Activated naive CD4-positive, alpha-beta T cell treated with anti-CD3 and anti-CD28 coated beads, Interleukin-2, amount 50 U/mL, for 72 hours (primary cell): ENCODE data around the gene EIF4G3. TPM values are rescaled to one million over a fixed set of nuclear protein-coding genes. Genes with fewer than 3 reads are reported as not detected.
"Not testable (repeated sequence)": the region's sequence is repeated elsewhere in the genome, so short reads cannot be mapped to it uniquely, and the experiment has no call there.

Experiments
- ATAC-seq, 2 donors: fragments of 150-1000 bp; cut with Tn5 transposase; 2 replicates each; pipeline ENCODE4 v1.10.0; 2021; ENCODE audit warnings: mild to moderate bottlenecking in 2 of 2, moderate library complexity in 2 of 2
- DNase-seq, 2 donors: peaks; one replicate each; pipeline ENCODE4 v3.0.0; 2021 to 2022; ENCODE audit warnings: low spot score in 2 of 2
- H3K27ac Mint-ChIP-seq, 2 donors: one replicate each; pipeline ENCODE4 v1.8.0; 2022; ENCODE audit warnings: mild to moderate bottlenecking in 2 of 2, mixed read lengths in 2 of 2
- H3K36me3 Mint-ChIP-seq, 2 donors: one replicate each; pipeline ENCODE4 v1.8.0; 2022; ENCODE audit warnings: mixed read lengths in 2 of 2
- H3K9me3 Mint-ChIP-seq, 2 donors: one replicate each; pipeline ENCODE4 v1.8.0; 2022; ENCODE audit warnings: mixed read lengths in 2 of 2
- total RNA-seq, 2 donors: library from RNA; stranded (reverse); gene quantifications; one replicate each; pipeline ENCODE4 v1.2.3, GENCODE V29; 2022

The EIF4G3 gene
- total RNA-seq, 2 donors from 2014 or later: 38.4 to 45.1 TPM

- Mint-ChIP-seq H3K36me3 (no peaks in the 10 kb centered on the region), H3K9me3 (no peaks in the 10 kb centered on the region), H3K27ac (no peak overlapping the region)
- DNase-seq (no peak), ATAC-seq (no peak)
Observed at GRCh38 chr1:20793236-20793635, 383.5 kb downstream of the EIF4G3 start.

- Mint-ChIP-seq H3K36me3 (no peaks in the 10 kb centered on the region), H3K27ac (no peak overlapping the region), H3K9me3 (no peaks in the 10 kb centered on the region)
- ATAC-seq: no peak
- DNase-seq: no peak
Observed at GRCh38 chr1:20792196-20792595, 384.5 kb downstream of the EIF4G3 start.

DNA sequence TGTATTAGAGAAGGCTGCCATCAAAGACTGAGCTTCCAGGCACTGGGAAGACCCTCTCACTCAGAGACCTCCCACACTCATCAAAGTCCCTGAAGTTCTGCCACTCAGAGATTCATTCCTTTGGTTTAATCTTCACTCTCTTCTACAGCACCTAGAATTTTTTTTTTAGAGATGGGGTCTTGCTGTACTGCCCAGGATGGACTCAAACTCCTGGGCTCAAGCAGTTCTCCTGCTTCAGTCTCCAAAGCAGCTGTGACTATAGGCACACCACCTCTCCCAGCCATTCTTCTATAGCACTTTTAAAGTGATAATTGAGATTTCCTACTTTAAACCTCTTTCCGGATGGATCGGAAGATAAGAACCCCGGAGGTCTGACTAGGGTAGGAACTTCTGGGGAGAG is 385.9 kb downstream of the EIF4G3 start:
- DNase-seq (no peak), ATAC-seq (no peak)
- H3K27ac Mint-ChIP-seq: no peak overlapping the region
- H3K36me3 Mint-ChIP-seq: peaks cover 5 to 6% of the 10 kb centered on the region in 2 donors
- H3K9me3 Mint-ChIP-seq: no peaks in the 10 kb centered on the region

DNA sequence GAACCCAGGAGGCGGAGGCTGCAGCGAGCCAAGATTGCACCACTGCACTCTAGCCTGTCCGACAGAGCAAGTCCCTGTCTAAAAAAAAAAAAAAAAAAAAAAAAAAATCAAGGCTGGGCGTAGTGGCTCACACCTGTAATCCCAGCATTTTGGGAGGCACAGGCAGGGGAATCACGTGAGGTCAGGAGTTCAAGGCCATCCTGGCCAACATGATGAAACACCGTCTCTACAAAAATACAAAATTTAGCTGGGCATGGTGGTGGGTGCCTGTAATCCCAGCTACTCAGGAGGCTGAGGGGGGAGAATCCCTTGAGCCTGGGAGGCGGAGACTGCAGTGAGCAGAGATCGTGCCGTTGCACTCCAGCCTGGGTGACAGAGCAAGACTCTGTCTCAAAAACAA is 387.1 kb downstream of the EIF4G3 start:
- not testable (repeated sequence) for H3K27ac Mint-ChIP-seq, ATAC-seq, DNase-seq, H3K9me3 Mint-ChIP-seq
- peaks cover 11 to 12% of the 10 kb centered on the region in 2 donors for H3K36me3 Mint-ChIP-seq

GRCh38 chr1:20787840-20788795 is 388.6 kb downstream of the EIF4G3 start:
- H3K36me3 Mint-ChIP-seq: peaks cover 11 to 12% of the 10 kb centered on the region in 2 donors
- H3K27ac Mint-ChIP-seq: peak overlapping the region; percentile 96 to 98
- H3K9me3 Mint-ChIP-seq: no peaks in the 10 kb centered on the region
- DNase-seq: no peak
- no peak for ATAC-seq

GRCh38 chr1:20787029-20787839 is 389.5 kb downstream of the EIF4G3 start, which contains the start of gene HP1BP3:
TSS of gene HP1BP3 (minus strand) at chr1:20787307. CDS start at chr1:20780440, 6,867 bp downstream.
- peak; percentile 85 for DNase-seq
- Mint-ChIP-seq H3K9me3 (no peaks in the 10 kb centered on the region), H3K36me3 (peaks cover 11 to 12% of the 10 kb centered on the region in 2 donors), H3K27ac (peak within 1 kb of the TSS; percentile 98)
- ATAC-seq: peak; percentile 60 to 69

DNA sequence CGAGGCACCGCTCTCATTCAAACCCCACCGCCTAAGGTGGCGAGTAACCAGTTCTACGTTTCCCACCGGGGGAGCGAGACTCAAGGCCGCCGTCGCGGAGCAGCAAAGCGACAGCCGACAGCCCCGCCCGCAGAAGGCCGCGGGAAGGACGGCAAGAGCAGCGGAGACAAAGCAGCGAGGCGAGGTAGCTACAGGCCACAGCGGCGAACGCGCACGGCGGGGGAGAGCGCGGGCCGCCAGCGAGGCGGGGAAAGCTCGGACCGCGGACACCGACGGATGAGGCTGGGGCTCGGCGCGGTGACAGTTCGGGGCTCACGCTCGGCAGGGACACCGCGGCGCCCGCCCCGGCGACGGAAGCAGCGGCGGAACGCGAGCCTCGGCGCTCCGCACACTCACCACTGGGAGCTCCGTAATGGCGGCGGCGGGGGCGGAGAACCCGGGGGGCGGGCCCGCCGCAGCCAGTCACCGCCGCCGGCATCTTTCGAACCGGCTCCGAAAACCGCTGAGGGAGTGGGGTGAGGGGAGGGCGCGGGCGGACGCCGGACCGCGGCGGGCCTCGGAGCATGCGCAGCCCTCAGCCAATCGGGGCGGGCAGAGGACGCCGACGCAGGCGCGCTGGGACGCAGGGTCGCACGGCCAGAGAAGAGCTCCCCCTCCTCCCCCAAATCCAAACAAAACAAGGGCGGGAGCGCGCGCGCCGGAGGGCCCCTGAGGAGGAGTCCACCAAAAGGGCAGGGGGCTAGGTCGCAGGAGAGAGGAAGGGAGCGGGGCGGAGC is 390.3 kb downstream of the EIF4G3 start:
- Mint-ChIP-seq H3K9me3 (no peaks in the 10 kb centered on the region), H3K36me3 (peaks cover 11 to 12% of the 10 kb centered on the region in 2 donors), H3K27ac (peak overlapping the region; percentile 98)
- ATAC-seq: peak; percentile 82 to 87
- DNase-seq: peak; percentile 97 to 98

- DNase-seq (no peak), ATAC-seq (peak in 1 of 2 donors; percentile 0)
- peak overlapping the region; percentile 98 for H3K27ac Mint-ChIP-seq
- H3K36me3 Mint-ChIP-seq: peaks cover 12 to 17% of the 10 kb centered on the region in 2 donors
- H3K9me3 Mint-ChIP-seq: no peaks in the 10 kb centered on the region
Observed at GRCh38 chr1:20785907-20786252, 390.8 kb downstream of the EIF4G3 start.

DNA sequence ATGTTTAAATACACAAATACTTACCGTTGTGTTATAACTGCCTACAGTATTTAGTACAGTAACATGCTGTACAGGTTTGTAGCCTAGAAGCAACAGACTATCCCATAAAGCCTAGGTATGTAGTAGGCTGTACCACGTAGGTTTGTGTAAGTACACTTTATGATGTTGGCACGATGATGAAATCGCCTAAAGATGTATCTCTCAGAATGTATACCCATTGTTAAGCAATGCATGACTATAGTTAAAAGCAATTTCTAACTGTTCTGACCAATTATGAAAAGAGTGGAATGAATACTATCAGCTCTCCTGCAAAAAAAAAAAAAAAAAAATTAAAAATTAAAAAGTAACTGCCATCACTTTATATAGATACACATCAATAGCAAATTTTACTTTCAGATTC is 401.0 kb downstream of the EIF4G3 start:
- no peaks in the 10 kb centered on the region for H3K9me3 Mint-ChIP-seq
- peak; percentile 51 to 91 for ATAC-seq
- H3K27ac Mint-ChIP-seq: peak overlapping the region in 1 of 2 donors; percentile 34
- H3K36me3 Mint-ChIP-seq: peaks cover 0 to 27% of the 10 kb centered on the region in 2 donors
- no peak for DNase-seq

DNA sequence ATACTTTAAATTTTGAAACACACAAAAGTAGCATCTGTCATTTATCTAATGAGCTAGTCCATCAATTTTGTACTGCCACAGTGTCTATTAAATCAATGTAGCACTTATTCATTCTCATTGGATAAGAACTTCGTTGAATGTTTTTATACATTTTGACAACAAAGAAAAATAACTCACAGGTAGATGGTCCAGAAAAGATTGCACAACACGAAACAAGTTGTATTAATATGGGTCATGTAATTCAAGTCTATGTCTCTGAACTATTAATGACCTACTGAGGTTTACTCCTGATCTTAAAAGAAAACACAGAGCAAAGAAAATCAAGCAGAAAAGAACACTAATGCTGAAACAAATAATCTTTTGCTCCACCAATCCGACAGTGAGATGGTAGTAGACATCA is 404.9 kb downstream of the EIF4G3 start:
- no peak for ATAC-seq
- no peaks in the 10 kb centered on the region for H3K9me3 Mint-ChIP-seq
- peaks cover 0 to 19% of the 10 kb centered on the region in 2 donors for H3K36me3 Mint-ChIP-seq
- H3K27ac Mint-ChIP-seq: peak overlapping the region in 1 of 2 donors; percentile 42
- no peak for DNase-seq

DNA sequence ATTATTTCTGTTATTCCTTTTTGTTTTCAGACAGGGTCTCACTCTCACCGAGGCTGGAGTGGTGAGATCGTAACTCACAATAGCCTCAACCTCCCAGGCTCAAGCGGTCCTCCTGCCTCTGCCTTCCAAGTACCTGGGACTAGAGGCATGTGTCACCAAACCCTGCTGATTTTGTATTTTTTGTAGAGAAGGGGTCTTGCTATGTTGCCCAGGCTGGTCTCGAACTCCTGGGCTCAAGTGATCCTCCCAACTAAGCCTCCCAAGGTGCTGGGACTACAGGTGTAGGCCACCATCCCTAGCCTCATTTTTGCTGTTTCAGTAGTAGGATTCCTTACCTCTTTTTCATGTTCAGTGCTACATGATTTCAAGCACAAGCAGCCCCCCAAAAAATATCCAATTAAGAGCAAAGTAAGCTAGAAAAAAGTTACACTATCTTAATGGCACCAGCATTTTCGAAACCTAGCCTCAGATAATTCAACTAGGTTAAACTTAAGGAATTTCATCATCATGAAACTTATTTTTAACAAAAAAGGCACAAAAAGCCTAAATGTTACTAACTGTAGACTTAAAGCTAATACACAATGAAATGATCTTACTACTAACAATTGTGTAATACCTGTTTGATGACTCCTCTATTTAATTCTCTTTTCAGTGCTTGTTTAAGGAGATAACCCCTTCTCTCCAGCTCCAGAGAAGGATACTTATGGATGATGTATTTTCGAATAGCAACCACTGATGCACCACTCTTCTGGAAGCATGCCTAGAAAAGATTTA is 406.2 kb downstream of the EIF4G3 start:
- Mint-ChIP-seq H3K27ac (no peak overlapping the region), H3K9me3 (no peaks in the 10 kb centered on the region), H3K36me3 (peaks cover 0 to 25% of the 10 kb centered on the region in 2 donors)
- ATAC-seq: no peak
- DNase-seq: no peak

DNA sequence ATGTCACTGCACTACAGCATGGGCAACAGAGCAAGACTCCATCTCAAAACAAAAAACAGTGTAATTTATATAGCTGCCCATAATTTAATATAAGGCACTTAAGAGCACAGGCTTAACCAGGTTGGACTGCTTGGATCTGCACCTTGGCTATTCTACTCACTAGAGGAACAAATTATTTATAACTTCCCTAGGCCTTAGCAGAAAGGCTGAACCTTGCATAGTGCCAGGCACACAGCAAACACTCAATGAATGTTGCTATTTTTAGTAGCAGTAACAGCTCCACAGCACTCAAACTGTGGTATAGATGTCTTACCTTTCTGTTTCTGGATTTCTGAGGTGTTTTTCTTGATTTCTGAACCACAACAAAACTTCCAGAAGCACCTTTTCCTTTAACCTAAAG is 409.4 kb downstream of the EIF4G3 start:
- Mint-ChIP-seq H3K36me3 (peaks cover 0 to 28% of the 10 kb centered on the region in 2 donors), H3K9me3 (no peaks in the 10 kb centered on the region), H3K27ac (no peak overlapping the region)
- DNase-seq (no peak), ATAC-seq (no peak)

DNA sequence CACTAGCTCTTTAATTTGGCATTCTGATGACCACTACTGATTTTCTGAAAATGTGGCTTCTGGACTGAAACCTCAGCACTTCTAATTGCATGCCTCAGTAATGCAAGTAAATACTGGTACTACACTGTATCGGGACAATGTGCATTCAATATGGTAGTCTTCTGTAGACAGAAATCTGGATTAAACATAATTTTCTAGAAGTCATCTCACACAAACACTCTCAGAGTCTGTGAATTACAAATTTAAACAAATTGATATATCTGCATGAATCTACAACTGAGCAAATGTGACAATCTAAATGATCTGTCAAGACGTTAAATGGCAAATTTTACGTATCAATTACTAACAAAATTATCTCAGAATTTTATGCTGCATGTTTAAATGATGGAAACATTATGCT is 413.3 kb downstream of the EIF4G3 start:
- H3K27ac Mint-ChIP-seq: no peak overlapping the region
- peaks cover 11 to 36% of the 10 kb centered on the region in 2 donors for H3K36me3 Mint-ChIP-seq
- DNase-seq (no peak), ATAC-seq (no peak)
- no peaks in the 10 kb centered on the region for H3K9me3 Mint-ChIP-seq

DNA sequence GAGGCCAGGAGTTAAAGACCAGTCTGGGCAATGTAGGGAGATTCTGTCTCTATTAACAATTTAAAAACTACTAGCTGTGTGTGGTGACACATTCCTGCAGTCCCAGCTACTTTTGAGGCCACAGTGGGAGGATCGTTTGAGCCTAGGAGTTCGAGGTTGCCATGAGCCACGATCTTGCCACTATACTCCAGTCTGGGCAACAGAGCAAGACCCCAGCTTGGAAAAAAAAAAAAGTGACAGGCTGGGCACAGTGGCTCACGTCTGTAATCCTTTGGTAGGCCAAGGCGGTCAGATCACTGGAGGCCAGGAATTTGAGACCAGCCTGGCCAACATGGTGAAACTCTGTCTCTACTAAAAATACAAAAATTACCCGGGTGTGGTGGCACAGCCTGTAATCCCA is 416.4 kb downstream of the EIF4G3 start:
- H3K36me3 Mint-ChIP-seq: peaks cover 11 to 31% of the 10 kb centered on the region in 2 donors
- ATAC-seq: no peak
- no peak overlapping the region for H3K27ac Mint-ChIP-seq
- H3K9me3 Mint-ChIP-seq: no peaks in the 10 kb centered on the region
- no peak for DNase-seq
